ENCODE measurements around the gene RAB36.

Gene RAB36

DNA sequence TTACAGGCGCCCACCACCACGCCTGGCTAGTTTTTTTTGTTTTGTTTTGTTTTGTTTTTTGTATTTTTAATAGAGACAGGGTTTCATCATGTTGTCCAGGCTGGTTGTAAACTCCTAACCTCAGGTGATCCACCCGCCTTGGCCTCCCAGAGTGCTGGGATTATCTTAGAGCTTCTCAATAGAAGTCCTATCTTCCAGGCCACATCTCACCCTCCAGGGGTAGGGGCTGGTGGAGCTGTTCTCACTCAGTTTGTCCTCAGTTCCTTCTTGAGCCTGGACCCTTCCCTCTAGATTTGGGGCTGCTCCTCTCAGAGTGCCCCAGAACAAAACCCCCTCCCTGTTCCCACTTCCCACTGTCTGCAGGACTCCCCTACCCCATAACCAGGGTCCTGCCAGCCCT, 66.3 kb downstream of the RAB36 start:
- no peak for DNase-seq

DNA sequence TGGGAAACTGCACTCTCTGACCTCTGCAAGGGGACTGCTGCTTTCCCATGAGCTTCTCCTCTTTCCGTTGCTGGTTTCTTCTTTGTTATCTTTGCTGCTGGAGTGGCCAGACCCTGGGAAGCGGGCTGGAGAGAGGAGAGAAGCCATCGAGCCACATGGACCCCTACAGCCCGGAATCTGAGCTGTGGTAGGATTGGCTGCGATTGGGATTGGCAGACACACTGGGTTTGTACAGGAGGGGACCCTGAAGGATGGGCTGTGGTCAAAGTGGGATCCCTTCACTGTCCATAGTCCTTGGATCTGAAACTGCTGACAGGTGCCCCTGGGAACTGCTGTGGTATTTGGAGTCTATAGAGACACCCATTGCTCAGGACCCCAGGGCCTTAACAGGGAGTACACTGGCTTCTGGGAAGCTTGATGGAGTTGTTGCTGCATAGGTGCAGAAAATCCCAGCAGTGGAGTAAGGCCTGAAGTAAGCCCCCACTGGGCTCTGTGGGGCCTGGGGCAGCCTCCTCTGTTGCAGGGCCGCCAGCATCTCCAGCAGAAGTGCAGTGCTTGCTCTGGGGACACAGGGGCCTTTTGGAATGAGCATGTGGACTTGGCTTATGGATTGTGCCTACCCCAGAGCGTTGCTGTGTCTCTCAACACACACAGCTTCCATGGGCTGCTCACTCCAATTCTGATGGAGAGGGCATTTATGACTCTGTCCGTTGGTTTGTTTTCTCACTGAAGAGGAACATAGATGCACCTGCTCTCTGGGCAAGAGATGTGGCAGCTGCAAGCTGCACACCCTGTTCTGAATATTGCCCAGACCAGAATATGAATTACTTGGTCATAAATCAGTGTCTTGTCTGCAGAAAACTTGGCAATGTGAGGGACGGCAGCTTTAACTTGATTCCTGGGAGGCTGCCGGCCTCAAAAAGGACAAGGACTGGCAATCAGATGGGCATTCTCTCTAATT, 67.1 kb downstream of the RAB36 start:
- no peak for DNase-seq

- no peak for DNase-seq
Measured at GRCh38 chr22:23213022-23213555, 67.8 kb downstream of the RAB36 start.

GRCh38 chr22:23213581-23214334, 68.5 kb downstream of the RAB36 start:
- DNase-seq = no peak

Measured in T-helper 2 cell (primary cell).